Ovary (tissue), 9 donors: Measurements from ENCODE around the gene TBXAS1. TPM values are rescaled to one million over a fixed set of nuclear protein-coding genes. Genes with fewer than 3 reads are reported as not detected.

Source experiments
- DNase-seq, 5 donors: peaks; one replicate each; pipeline ENCODE4 v3.0.0-alpha.2; 2019 to 2020
- H3K27ac ChIP-seq, 2 donors: fragments of 200-600 bp; one replicate each; pipeline versions ENCODE4 v1.5.1 to v1.8.0; 2019 to 2022
- H3K27me3 ChIP-seq: fragments of 200-600 bp; one replicate; pipeline ENCODE4 v1.8.0; 2022
- H3K36me3 ChIP-seq: fragments of 200-600 bp; sonication (generic); one replicate; pipeline ENCODE4 v1.5.1; 2019
- H3K4me1 ChIP-seq: one replicate; pipeline ENCODE4 v1.8.1; 2013; ENCODE audit warnings: mild to moderate bottlenecking, moderate library complexity; ENCODE audit not compliant: insufficient read depth
- H3K4me3 ChIP-seq: fragments of 200-600 bp; sonication (generic); one replicate; pipeline ENCODE4 v1.5.1; 2017
- H3K9me3 ChIP-seq, 2 donors: fragments of 200-600 bp in 1 of 2; sonication (generic) in 1 of 2; one replicate each; pipeline versions ENCODE4 v1.5.1 to v1.8.1; 2013 to 2019; ENCODE audit warnings: mild to moderate bottlenecking in 1 of 2, moderate library complexity in 1 of 2
- EP300 ChIP-seq: sonication (generic); formaldehyde crosslinking; IDR thresholded peaks from one replicate; pipeline ENCODE4 v1.6.1; 2017; ENCODE audit warnings: antibody characterized with exemption
- POLR2A ChIP-seq: fragments of 450-650 bp; IDR thresholded peaks from one replicate; pipeline ENCODE4 v1.6.1; 2017; ENCODE audit warnings: antibody characterized with exemption, mild to moderate bottlenecking, moderate library complexity
- WGBS, 3 donors: extraction: QIAGEN DNeasy Blood & Tissue Kit in 1 of 3; methylation state at CpG; one replicate each; pipeline versions ENCODE4 v1.1.5 to v1.1.7; 2013 to 2017; 5-methylcytosine and 5-hydroxymethylcytosine counted together
- intact Hi-C, 4 donors: fragments of 100-400 bp; cut with DNase I; formaldehyde crosslinking; loops; one replicate each; pipeline versions ENCODE4 v1.11.0 to v1.15.1; 2022 to 2023
- polyA plus RNA-seq, 2 donors: library from polyadenylated mRNA; stranded (reverse); fragments of 200-250 nt in 1 of 2; fragments of 350-450 nt in 1 of 2; fragmentation: Illumina TruSeq in 1 of 2; extraction: RNeasy Lipid Tissue Mini Kit (QIAGEN cat#74804) in 1 of 2; gene quantifications; one replicate each; pipeline ENCODE4 v1.2.3, GENCODE V29; 2013 to 2014
- total RNA-seq, 7 donors: library from RNA; depleted of rRNA in 2 of 7; stranded (reverse); fragments of >200 nt in 2 of 7; fragmentation: NEBNext Ultra II Directional in 3 of 7; extraction: Animal tissue kit (Norgen Biotek cat#: 25700) in 3 of 7; gene quantifications; one replicate each; pipeline versions ENCODE4 v1.1.0 to v1.2.4, GENCODE V29; 2016 to 2023
- TF ChIP-seq, protein P1 (sequence below), 3 donors: fragments of 450-650 bp in 2 of 3; fragments of 200-600 bp in 1 of 3; IDR thresholded peaks; one replicate each; pipeline versions ENCODE4 v1.5.1 to v1.8.0; 2016 to 2022; ENCODE audit warnings: antibody characterized with exemption in 3 of 3, mild to moderate bottlenecking in 1 of 3
- donor health status: DM: no; HTN: no; CAD: no; lungs with moderate emphysema.
- donor health status: DM: no; HTN: no; CAD: no.
- donor health status: Bipolar disorder and iron deficiency.
- donor health status: DM: yes; HTN: yes; CAD: no.
- donor health status: DM: no; HTN: no; CAD: no.
- donor health status: DM: yes; HTN: yes; CAD: no.

TBXAS1 gene
- total and polyA plus RNA-seq, 9 donors, result 3.1 to 16.8 (median 9.0) TPM

DNA sequence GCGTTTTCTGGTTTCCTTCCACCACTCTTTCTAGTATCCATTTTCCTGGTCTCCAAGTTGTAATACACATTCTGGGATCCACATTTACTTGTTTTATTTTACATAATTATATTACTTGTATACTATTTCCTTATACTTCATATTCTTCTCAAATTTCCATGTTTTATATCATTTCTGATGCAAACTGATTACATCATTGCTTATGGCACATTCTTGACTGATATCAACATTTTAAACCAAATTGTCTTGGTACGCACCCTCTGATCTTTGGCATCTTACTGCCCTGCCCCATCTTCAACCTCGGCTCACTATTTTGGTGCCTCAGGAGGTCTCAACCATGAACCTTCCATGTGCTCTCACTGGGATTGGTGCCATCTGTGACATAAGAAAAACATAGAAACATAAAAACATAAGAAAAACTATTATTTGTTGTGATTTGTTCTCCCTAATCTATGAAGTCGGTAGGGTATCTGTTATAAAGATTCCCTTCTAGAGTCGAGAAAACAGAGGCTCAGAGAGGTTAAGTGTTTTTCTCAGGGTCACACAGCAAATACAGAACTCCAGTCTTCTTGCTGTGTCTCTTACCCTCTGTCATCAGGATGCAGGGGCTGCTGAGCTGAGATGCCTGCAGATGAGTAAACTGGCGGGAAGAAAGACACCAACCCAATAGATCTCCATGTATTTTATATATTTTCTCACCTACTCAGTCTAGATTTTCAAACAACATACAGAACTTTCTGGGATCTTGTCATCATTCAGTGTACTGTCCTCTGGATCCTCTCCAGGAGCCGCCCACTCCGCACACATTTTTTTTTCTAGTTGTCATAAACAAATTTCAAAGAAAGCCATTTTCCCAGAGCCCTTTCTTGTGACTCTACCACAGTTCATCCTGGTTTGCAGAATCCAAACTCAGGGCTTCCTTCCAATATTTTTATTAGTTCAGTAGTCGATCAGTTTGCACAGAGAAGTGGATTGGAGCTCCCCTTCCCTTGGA is 154.2 kb downstream of the TBXAS1 start:
- no peak overlapping the region for H3K4me3 ChIP-seq
- intact Hi-C loops, result no loop called here
- no peak for TF ChIP-seq POLR2A
- TF ChIP-seq EP300, result no peak
- TF ChIP-seq, protein P1, sequence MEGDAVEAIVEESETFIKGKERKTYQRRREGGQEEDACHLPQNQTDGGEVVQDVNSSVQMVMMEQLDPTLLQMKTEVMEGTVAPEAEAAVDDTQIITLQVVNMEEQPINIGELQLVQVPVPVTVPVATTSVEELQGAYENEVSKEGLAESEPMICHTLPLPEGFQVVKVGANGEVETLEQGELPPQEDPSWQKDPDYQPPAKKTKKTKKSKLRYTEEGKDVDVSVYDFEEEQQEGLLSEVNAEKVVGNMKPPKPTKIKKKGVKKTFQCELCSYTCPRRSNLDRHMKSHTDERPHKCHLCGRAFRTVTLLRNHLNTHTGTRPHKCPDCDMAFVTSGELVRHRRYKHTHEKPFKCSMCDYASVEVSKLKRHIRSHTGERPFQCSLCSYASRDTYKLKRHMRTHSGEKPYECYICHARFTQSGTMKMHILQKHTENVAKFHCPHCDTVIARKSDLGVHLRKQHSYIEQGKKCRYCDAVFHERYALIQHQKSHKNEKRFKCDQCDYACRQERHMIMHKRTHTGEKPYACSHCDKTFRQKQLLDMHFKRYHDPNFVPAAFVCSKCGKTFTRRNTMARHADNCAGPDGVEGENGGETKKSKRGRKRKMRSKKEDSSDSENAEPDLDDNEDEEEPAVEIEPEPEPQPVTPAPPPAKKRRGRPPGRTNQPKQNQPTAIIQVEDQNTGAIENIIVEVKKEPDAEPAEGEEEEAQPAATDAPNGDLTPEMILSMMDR (IDR thresholded peaks at IDR 0.05), result no peak
- H3K36me3 ChIP-seq, result no peaks in the 10 kb centered on the region
- no peaks in the 10 kb centered on the region for H3K4me1 ChIP-seq
- no peaks in the 10 kb centered on the region for H3K27me3 ChIP-seq
- DNase-seq, result no peak
- no peaks in the 10 kb centered on the region for H3K9me3 ChIP-seq
- no peak overlapping the region for H3K27ac ChIP-seq
- WGBS, 3 donors, result 58 to 70% (median 65%) methylated on average over 9 of the region's 9 CpGs

GRCh38 chr7:139984642-139985539 is 155.8 kb downstream of the TBXAS1 start:
- no peak overlapping the region for H3K27ac ChIP-seq

GRCh38 chr7:139985811-139986210 is 156.7 kb downstream of the TBXAS1 start:
- intact Hi-C loops, result no loop called here
- H3K9me3 ChIP-seq, result no peaks in the 10 kb centered on the region
- no peak overlapping the region for H3K27ac ChIP-seq
- WGBS, 3 donors, result 88 to 94% (median 92%) methylated on average over 10 of the region's 10 CpGs
- TF ChIP-seq POLR2A (no peak), EP300 (no peak)
- TF ChIP-seq, protein P1 (IDR thresholded peaks at IDR 0.05), result no peak
- H3K4me1 ChIP-seq, result no peaks in the 10 kb centered on the region
- no peaks in the 10 kb centered on the region for H3K27me3 ChIP-seq
- DNase-seq, result no peak
- H3K36me3 ChIP-seq, result no peaks in the 10 kb centered on the region
- no peak overlapping the region for H3K4me3 ChIP-seq

More at GRCh38 chr7:139984642-139985539, 155.8 kb downstream of the TBXAS1 start:
- Histone ChIP-seq H3K9me3 (no peaks in the 10 kb centered on the region), H3K4me1 (no peaks in the 10 kb centered on the region), H3K27me3 (no peaks in the 10 kb centered on the region), H3K4me3 (no peak overlapping the region), H3K36me3 (no peaks in the 10 kb centered on the region)
- TF ChIP-seq POLR2A (no peak), EP300 (no peak)
- TF ChIP-seq, protein P1 (IDR thresholded peaks at IDR 0.05), result no peak
- WGBS, 3 donors, result 75 to 77% (median 77%) methylated on average over 8 of the region's 8 CpGs
- intact Hi-C loops, result no loop called here
- DNase-seq, result no peak
